ENCODE data around the gene MIF4GD. TPM values are rescaled to one million over a fixed set of nuclear protein-coding genes. Genes with fewer than 3 reads are reported as not detected.
"Not testable (repeated sequence)": the region's sequence is repeated elsewhere in the genome, so short reads cannot be mapped to it uniquely, and the experiment has no call there.

MIF4GD gene
- total RNA-seq, 1 donor from 2014 or later: 5.0 TPM

DNA sequence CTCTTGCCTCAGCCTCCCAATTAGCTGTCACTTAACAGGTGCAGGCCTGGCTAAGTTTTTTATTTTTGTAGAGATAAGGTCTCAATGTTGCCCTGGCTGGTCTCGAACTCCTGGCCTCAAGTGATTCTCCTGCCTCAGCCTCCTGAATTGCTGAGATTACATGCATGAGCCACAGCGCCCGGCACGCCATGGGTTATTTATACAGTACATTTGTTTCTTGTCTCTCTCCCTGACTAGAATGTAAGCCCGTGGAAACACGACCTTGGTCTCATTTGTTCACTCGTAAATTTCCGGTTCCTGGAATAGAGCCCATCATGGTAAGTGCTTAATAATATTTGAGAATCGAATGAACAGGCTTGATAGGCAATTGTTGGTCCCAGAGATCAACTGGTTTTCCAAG lies 16.2 kb upstream of the MIF4GD start:
- Histone ChIP-seq H3K4me3 (ENCODE audit: insufficient read depth, low read depth, low read length) (no peak overlapping the region), H3K79me2 (ENCODE audit: insufficient read depth, low read length) (peaks cover 3% of the 10 kb centered on the region), H2AFZ (ENCODE audit: low read depth, low read length) (no peak overlapping the region), H3K9ac (ENCODE audit: low read length) (no peak overlapping the region), H3K9me3 (ENCODE audit: insufficient read depth, low read depth, low read length) (no peaks in the 10 kb centered on the region), H4K20me1 (ENCODE audit: insufficient read depth, low read length) (no peaks in the 10 kb centered on the region), H3K27ac (ENCODE audit: low read depth, low read length) (no peak overlapping the region), H3K36me3 (ENCODE audit: insufficient read depth, low read length) (no peaks in the 10 kb centered on the region), H3K4me2 (ENCODE audit: low read length) (no peak overlapping the region), H3K4me1 (ENCODE audit: insufficient read depth, low read length) (peaks cover 5% of the 10 kb centered on the region), H3K27me3 (ENCODE audit: insufficient read depth, low read length) (no peaks in the 10 kb centered on the region)
- Mint-ChIP-seq H3K4me3 (ENCODE audit: unreplicated experiment) (no peak overlapping the region), H3K27me3 (ENCODE audit: low read depth, unreplicated experiment) (no peaks in the 10 kb centered on the region), H3K36me3 (ENCODE audit: low read depth, unreplicated experiment) (peaks cover 3% of the 10 kb centered on the region), H3K27ac (ENCODE audit: unreplicated experiment) (no peak overlapping the region), H3K4me1 (ENCODE audit: low read depth, unreplicated experiment) (peaks cover 4% of the 10 kb centered on the region), H3K9me3 (ENCODE audit: unreplicated experiment) (no peaks in the 10 kb centered on the region)
- DNase-seq (ENCODE audit: low read depth) (no peak), FAIRE-seq (no peak)
- no peak for TF ChIP-seq EZH2 (IDR thresholded peaks at IDR 0.05; ENCODE audit: insufficient read depth, low read length)
- TF ChIP-seq, protein P1, sequence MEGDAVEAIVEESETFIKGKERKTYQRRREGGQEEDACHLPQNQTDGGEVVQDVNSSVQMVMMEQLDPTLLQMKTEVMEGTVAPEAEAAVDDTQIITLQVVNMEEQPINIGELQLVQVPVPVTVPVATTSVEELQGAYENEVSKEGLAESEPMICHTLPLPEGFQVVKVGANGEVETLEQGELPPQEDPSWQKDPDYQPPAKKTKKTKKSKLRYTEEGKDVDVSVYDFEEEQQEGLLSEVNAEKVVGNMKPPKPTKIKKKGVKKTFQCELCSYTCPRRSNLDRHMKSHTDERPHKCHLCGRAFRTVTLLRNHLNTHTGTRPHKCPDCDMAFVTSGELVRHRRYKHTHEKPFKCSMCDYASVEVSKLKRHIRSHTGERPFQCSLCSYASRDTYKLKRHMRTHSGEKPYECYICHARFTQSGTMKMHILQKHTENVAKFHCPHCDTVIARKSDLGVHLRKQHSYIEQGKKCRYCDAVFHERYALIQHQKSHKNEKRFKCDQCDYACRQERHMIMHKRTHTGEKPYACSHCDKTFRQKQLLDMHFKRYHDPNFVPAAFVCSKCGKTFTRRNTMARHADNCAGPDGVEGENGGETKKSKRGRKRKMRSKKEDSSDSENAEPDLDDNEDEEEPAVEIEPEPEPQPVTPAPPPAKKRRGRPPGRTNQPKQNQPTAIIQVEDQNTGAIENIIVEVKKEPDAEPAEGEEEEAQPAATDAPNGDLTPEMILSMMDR (IDR thresholded peaks at IDR 0.05; ENCODE audit: insufficient read depth, low read depth, low read length): no peak

- H2AFZ ChIP-seq (ENCODE audit: low read depth, low read length): no peak overlapping the region
- DNase-seq (ENCODE audit: low read depth) (no peak), FAIRE-seq (no peak)
- no peak overlapping the region for H3K27ac ChIP-seq (ENCODE audit: low read depth, low read length)
- peaks cover 3% of the 10 kb centered on the region for H3K79me2 ChIP-seq (ENCODE audit: insufficient read depth, low read length)
- no peaks in the 10 kb centered on the region for H3K9me3 ChIP-seq (ENCODE audit: insufficient read depth, low read depth, low read length)
- no peaks in the 10 kb centered on the region for H3K9me3 Mint-ChIP-seq (ENCODE audit: unreplicated experiment)
- H4K20me1 ChIP-seq (ENCODE audit: insufficient read depth, low read length): no peaks in the 10 kb centered on the region
- no peak overlapping the region for H3K4me3 Mint-ChIP-seq (ENCODE audit: unreplicated experiment)
- H3K4me1 ChIP-seq (ENCODE audit: insufficient read depth, low read length): peaks cover 3% of the 10 kb centered on the region
- TF ChIP-seq, protein P1 (IDR thresholded peaks at IDR 0.05; ENCODE audit: insufficient read depth, low read depth, low read length): no peak
- TF ChIP-seq EZH2 (IDR thresholded peaks at IDR 0.05; ENCODE audit: insufficient read depth, low read length): no peak
- peaks cover 3% of the 10 kb centered on the region for H3K36me3 Mint-ChIP-seq (ENCODE audit: low read depth, unreplicated experiment)
- no peak overlapping the region for H3K4me3 ChIP-seq (ENCODE audit: insufficient read depth, low read depth, low read length)
- no peaks in the 10 kb centered on the region for H3K36me3 ChIP-seq (ENCODE audit: insufficient read depth, low read length)
- H3K9ac ChIP-seq (ENCODE audit: low read length): no peak overlapping the region
- H3K4me2 ChIP-seq (ENCODE audit: low read length): no peak overlapping the region
- H3K4me1 Mint-ChIP-seq (ENCODE audit: low read depth, unreplicated experiment): peaks cover 4% of the 10 kb centered on the region
- H3K27me3 Mint-ChIP-seq (ENCODE audit: low read depth, unreplicated experiment): no peaks in the 10 kb centered on the region
- no peak overlapping the region for H3K27ac Mint-ChIP-seq (ENCODE audit: unreplicated experiment)
- H3K27me3 ChIP-seq (ENCODE audit: insufficient read depth, low read length): no peaks in the 10 kb centered on the region
Observed at GRCh38 chr17:75285123-75285522, 14.1 kb upstream of the MIF4GD start.

DNA sequence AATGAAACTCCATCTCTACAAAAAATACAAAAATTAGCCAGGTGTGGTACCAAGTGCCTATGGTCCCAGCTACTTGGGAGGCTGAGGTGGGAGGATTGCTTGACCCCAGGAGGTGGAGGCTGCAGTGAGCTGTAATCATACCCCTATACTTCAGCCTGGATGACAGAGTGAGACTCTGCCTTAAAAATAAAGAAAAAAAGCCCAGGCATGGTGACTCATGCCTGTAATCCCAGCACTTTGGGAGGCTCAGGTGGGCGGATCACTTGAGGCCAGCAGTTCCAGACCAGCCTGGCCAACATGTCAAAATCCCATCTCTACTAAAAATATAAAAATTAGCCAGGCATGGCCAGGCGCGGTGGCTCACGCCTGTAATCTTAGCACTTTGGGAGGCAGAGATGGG lies 9.2 kb upstream of the MIF4GD start:
- H3K4me1 ChIP-seq (ENCODE audit: insufficient read depth, low read length); H4K20me1 ChIP-seq (ENCODE audit: insufficient read depth, low read length); H3K9me3 ChIP-seq (ENCODE audit: insufficient read depth, low read depth, low read length); H3K9ac ChIP-seq (ENCODE audit: low read length); H3K27me3 Mint-ChIP-seq (ENCODE audit: low read depth, unreplicated experiment); DNase-seq (ENCODE audit: low read depth); H3K4me3 Mint-ChIP-seq (ENCODE audit: unreplicated experiment); H3K4me1 Mint-ChIP-seq (ENCODE audit: low read depth, unreplicated experiment); H3K36me3 Mint-ChIP-seq (ENCODE audit: low read depth, unreplicated experiment); H3K27ac Mint-ChIP-seq (ENCODE audit: unreplicated experiment); H3K9me3 Mint-ChIP-seq (ENCODE audit: unreplicated experiment); H3K4me3 ChIP-seq (ENCODE audit: insufficient read depth, low read depth, low read length); H3K4me2 ChIP-seq (ENCODE audit: low read length); H3K36me3 ChIP-seq (ENCODE audit: insufficient read depth, low read length); H2AFZ ChIP-seq (ENCODE audit: low read depth, low read length); FAIRE-seq; H3K27ac ChIP-seq (ENCODE audit: low read depth, low read length); H3K79me2 ChIP-seq (ENCODE audit: insufficient read depth, low read length); H3K27me3 ChIP-seq (ENCODE audit: insufficient read depth, low read length): not testable (repeated sequence)
